Measurements from ENCODE around the gene KCNIP4.

KCNIP4 gene

GRCh38 chr4:21045119-21045518 is 903.5 kb downstream of the KCNIP4 start:
- TF ChIP-seq POLR2AphosphoS5 (IDR thresholded peaks at IDR 0.05; ENCODE audit: borderline replicate concordance, low read depth, low read length) (no peak), FOXP2 (optimal IDR thresholded peaks at IDR 0.05; ENCODE audit: control extremely low read depth, extremely low read length, insufficient read depth) (no peak), EZH2 (IDR thresholded peaks at IDR 0.05) (no peak)
- Histone ChIP-seq H3K9me3 (ENCODE audit: low read depth, low read length) (no peaks in the 10 kb centered on the region), H3K9ac (ENCODE audit: insufficient read length) (no peak overlapping the region), H3K36me3 (ENCODE audit: insufficient read depth, low read length) (no peaks in the 10 kb centered on the region), H3K27ac (no peak overlapping the region), H3K4me3 (no peak overlapping the region)
- DNase-seq (ENCODE audit: low read depth, low spot score): no peak

GRCh38 chr4:21041708-21042107 is 906.9 kb downstream of the KCNIP4 start:
- Histone ChIP-seq H3K4me3 (no peak overlapping the region), H3K9ac (ENCODE audit: insufficient read length) (no peak overlapping the region), H3K9me3 (ENCODE audit: low read depth, low read length) (no peaks in the 10 kb centered on the region), H3K27ac (no peak overlapping the region), H3K36me3 (ENCODE audit: insufficient read depth, low read length) (no peaks in the 10 kb centered on the region)
- no peak for TF ChIP-seq EZH2 (IDR thresholded peaks at IDR 0.05)
- TF ChIP-seq POLR2AphosphoS5 (IDR thresholded peaks at IDR 0.05; ENCODE audit: borderline replicate concordance, low read depth, low read length): no peak
- TF ChIP-seq FOXP2 (optimal IDR thresholded peaks at IDR 0.05; ENCODE audit: control extremely low read depth, extremely low read length, insufficient read depth): no peak
- DNase-seq (ENCODE audit: low read depth, low spot score): no peak

DNA sequence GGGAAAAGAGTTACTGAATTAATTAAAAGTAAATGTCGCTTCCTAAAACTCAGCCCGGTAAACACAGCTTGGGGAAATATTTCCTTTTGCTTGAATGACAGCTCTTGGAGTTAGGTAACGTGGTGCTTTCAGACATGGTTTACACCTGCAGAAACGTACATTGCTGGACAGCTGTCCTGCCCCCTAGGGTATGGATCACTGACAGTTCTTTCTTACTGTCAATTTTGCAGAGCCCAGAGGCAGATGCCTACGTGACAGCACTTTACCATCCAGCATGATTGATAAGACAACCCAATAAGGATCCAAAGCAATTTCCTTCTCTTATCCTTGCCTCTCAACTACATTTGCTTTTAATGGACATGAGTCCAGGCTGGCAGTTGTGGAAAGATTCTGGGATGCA is 913.8 kb downstream of the KCNIP4 start:
- H3K4me3 ChIP-seq: no peak overlapping the region
- no peaks in the 10 kb centered on the region for H3K36me3 ChIP-seq (ENCODE audit: insufficient read depth, low read length)
- no peak overlapping the region for H3K9ac ChIP-seq (ENCODE audit: insufficient read length)
- H3K27ac ChIP-seq: no peak overlapping the region
- no peak for TF ChIP-seq EZH2 (IDR thresholded peaks at IDR 0.05)
- TF ChIP-seq POLR2AphosphoS5 (IDR thresholded peaks at IDR 0.05; ENCODE audit: borderline replicate concordance, low read depth, low read length): no peak
- no peak for TF ChIP-seq FOXP2 (optimal IDR thresholded peaks at IDR 0.05; ENCODE audit: control extremely low read depth, extremely low read length, insufficient read depth)
- H3K9me3 ChIP-seq (ENCODE audit: low read depth, low read length): no peaks in the 10 kb centered on the region
- DNase-seq (ENCODE audit: low read depth, low spot score): no peak

GRCh38 chr4:21032089-21032645 is 916.4 kb downstream of the KCNIP4 start:
- H3K9me3 ChIP-seq (ENCODE audit: low read depth, low read length): no peaks in the 10 kb centered on the region
- H3K9ac ChIP-seq (ENCODE audit: insufficient read length): no peak overlapping the region
- H3K4me3 ChIP-seq: no peak overlapping the region

GRCh38 chr4:21018817-21019216 is 929.8 kb downstream of the KCNIP4 start:
- Histone ChIP-seq H3K36me3 (ENCODE audit: insufficient read depth, low read length) (no peaks in the 10 kb centered on the region), H3K9ac (ENCODE audit: insufficient read length) (no peak overlapping the region), H3K9me3 (ENCODE audit: low read depth, low read length) (no peaks in the 10 kb centered on the region), H3K4me3 (no peak overlapping the region), H3K27ac (no peak overlapping the region)
- DNase-seq (ENCODE audit: low read depth, low spot score): no peak
- no peak for TF ChIP-seq EZH2 (IDR thresholded peaks at IDR 0.05)

More at GRCh38 chr4:21032089-21032645, 916.4 kb downstream of the KCNIP4 start:
- no peak for TF ChIP-seq POLR2AphosphoS5 (IDR thresholded peaks at IDR 0.05; ENCODE audit: borderline replicate concordance, low read depth, low read length)
- no peak for TF ChIP-seq FOXP2 (optimal IDR thresholded peaks at IDR 0.05; ENCODE audit: control extremely low read depth, extremely low read length, insufficient read depth)
- TF ChIP-seq EZH2 (IDR thresholded peaks at IDR 0.05): no peak
- no peak overlapping the region for H3K27ac ChIP-seq
- no peaks in the 10 kb centered on the region for H3K36me3 ChIP-seq (ENCODE audit: insufficient read depth, low read length)
- DNase-seq (ENCODE audit: low read depth, low spot score): no peak

GRCh38 chr4:21013501-21013900 is 935.1 kb downstream of the KCNIP4 start:
- no peak for DNase-seq (ENCODE audit: low read depth, low spot score)
- Histone ChIP-seq H3K9ac (ENCODE audit: insufficient read length) (no peak overlapping the region), H3K27ac (no peak overlapping the region), H3K4me3 (no peak overlapping the region), H3K36me3 (ENCODE audit: insufficient read depth, low read length) (no peaks in the 10 kb centered on the region), H3K9me3 (ENCODE audit: low read depth, low read length) (no peaks in the 10 kb centered on the region)
- TF ChIP-seq POLR2AphosphoS5 (IDR thresholded peaks at IDR 0.05; ENCODE audit: borderline replicate concordance, low read depth, low read length) (no peak), EZH2 (IDR thresholded peaks at IDR 0.05) (no peak), FOXP2 (optimal IDR thresholded peaks at IDR 0.05; ENCODE audit: control extremely low read depth, extremely low read length, insufficient read depth) (no peak)

DNA sequence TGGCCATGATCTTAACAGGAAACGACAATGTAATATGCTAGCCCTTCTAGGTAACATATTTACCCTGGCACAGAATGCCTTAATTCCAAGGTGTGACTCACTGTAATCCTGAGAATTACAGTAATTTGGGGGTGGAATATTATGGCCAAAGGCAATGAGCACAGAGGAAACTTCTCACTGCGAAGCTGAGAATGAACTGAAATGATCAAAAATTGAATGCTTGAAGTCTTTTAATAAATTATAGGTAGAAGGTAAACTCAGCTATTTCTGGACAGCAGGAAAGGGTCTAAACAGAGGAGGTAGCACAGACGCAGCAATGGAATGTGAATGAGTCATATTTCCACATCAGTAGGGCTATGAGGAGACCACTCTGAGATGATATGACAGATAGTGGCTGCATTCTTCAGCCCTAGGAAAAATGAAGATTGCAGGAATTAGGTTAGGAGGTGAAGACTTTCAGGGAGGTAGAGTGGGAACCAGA is 935.7 kb downstream of the KCNIP4 start:
- Histone ChIP-seq H3K9ac (ENCODE audit: insufficient read length) (no peak overlapping the region), H3K27ac (no peak overlapping the region), H3K9me3 (ENCODE audit: low read depth, low read length) (no peaks in the 10 kb centered on the region), H3K4me3 (no peak overlapping the region), H3K36me3 (ENCODE audit: insufficient read depth, low read length) (no peaks in the 10 kb centered on the region)
- DNase-seq (ENCODE audit: low read depth, low spot score): no peak
- TF ChIP-seq FOXP2 (optimal IDR thresholded peaks at IDR 0.05; ENCODE audit: control extremely low read depth, extremely low read length, insufficient read depth) (no peak), EZH2 (IDR thresholded peaks at IDR 0.05) (no peak), POLR2AphosphoS5 (IDR thresholded peaks at IDR 0.05; ENCODE audit: borderline replicate concordance, low read depth, low read length) (no peak)

- TF ChIP-seq EZH2 (IDR thresholded peaks at IDR 0.05) (no peak), POLR2AphosphoS5 (IDR thresholded peaks at IDR 0.05; ENCODE audit: borderline replicate concordance, low read depth, low read length) (no peak), FOXP2 (optimal IDR thresholded peaks at IDR 0.05; ENCODE audit: control extremely low read depth, extremely low read length, insufficient read depth) (no peak)
- no peak for DNase-seq (ENCODE audit: low read depth, low spot score)
- H3K27ac ChIP-seq: no peak overlapping the region
- no peaks in the 10 kb centered on the region for H3K9me3 ChIP-seq (ENCODE audit: low read depth, low read length)
- no peak overlapping the region for H3K4me3 ChIP-seq
- H3K9ac ChIP-seq (ENCODE audit: insufficient read length): no peak overlapping the region
- H3K36me3 ChIP-seq (ENCODE audit: insufficient read depth, low read length): no peaks in the 10 kb centered on the region
Measured at GRCh38 chr4:21011106-21011505, 937.5 kb downstream of the KCNIP4 start.

- no peak for TF ChIP-seq POLR2AphosphoS5 (IDR thresholded peaks at IDR 0.05; ENCODE audit: borderline replicate concordance, low read depth, low read length)
- no peak for TF ChIP-seq EZH2 (IDR thresholded peaks at IDR 0.05)
- TF ChIP-seq FOXP2 (optimal IDR thresholded peaks at IDR 0.05; ENCODE audit: control extremely low read depth, extremely low read length, insufficient read depth): no peak
Measured at GRCh38 chr4:21009956-21010355, 938.6 kb downstream of the KCNIP4 start.

More at GRCh38 chr4:21009956-21010355, 938.6 kb downstream of the KCNIP4 start:
- Histone ChIP-seq H3K9ac (ENCODE audit: insufficient read length) (no peak overlapping the region), H3K9me3 (ENCODE audit: low read depth, low read length) (no peaks in the 10 kb centered on the region), H3K27ac (no peak overlapping the region), H3K4me3 (no peak overlapping the region), H3K36me3 (ENCODE audit: insufficient read depth, low read length) (no peaks in the 10 kb centered on the region)
- no peak for DNase-seq (ENCODE audit: low read depth, low spot score)
